Activated CD8-positive, alpha-beta T cell treated with anti-CD3 and anti-CD28 coated beads for 36 hours (primary cell): ENCODE results near the gene BOC. TPM values are rescaled to one million over a fixed set of nuclear protein-coding genes. Genes with fewer than 3 reads are reported as not detected.

Experiments
- ATAC-seq: fragments of 200-7000 bp; cut with Tn5 transposase; one replicate; pipeline ENCODE4 v1.10.0; 2021; ENCODE audit warnings: mild to moderate bottlenecking, moderate library complexity
- CTCF ChIA-PET: fragments of 350-600 bp; sonication (Branson Sonifier 250); formaldehyde crosslinking; loops from one replicate; lab custom pipeline; 2021; ENCODE audit warnings: antibody characterized with exemption; lab: Charles Lee
- POLR2A ChIA-PET: fragments of 350-600 bp; sonication (Branson Sonifier 250); formaldehyde crosslinking; loops from one replicate; lab custom pipeline; 2021; ENCODE audit warnings: antibody characterized with exemption; lab: Charles Lee
- DNase-seq: peaks from one replicate; pipeline ENCODE4 v3.0.0-alpha.2; 2020
- H3K27ac Mint-ChIP-seq: one replicate; pipeline ENCODE4 v1.8.0; 2021; ENCODE audit warnings: mild to moderate bottlenecking, mixed read lengths
- H3K27me3 Mint-ChIP-seq: one replicate; pipeline ENCODE4 v1.8.0; 2021; ENCODE audit warnings: mixed read lengths
- H3K36me3 Mint-ChIP-seq: one replicate; pipeline ENCODE4 v1.8.0; 2021; ENCODE audit warnings: low read depth, mixed read lengths
- H3K4me1 Mint-ChIP-seq: one replicate; pipeline ENCODE4 v1.8.0; 2021; ENCODE audit warnings: low read depth, mixed read lengths
- H3K4me3 Mint-ChIP-seq: one replicate; pipeline ENCODE4 v1.8.0; 2021; ENCODE audit warnings: mild to moderate bottlenecking, moderate library complexity, mixed read lengths
- H3K9me3 Mint-ChIP-seq: one replicate; pipeline ENCODE4 v1.8.0; 2021; ENCODE audit warnings: mixed read lengths
- intact Hi-C: fragments of 100-400 bp; cut with micrococcal nuclease; formaldehyde crosslinking; loops from one replicate; pipeline ENCODE4 v1.10.0; 2022
- total RNA-seq, 2 experiments: library from RNA; stranded (reverse); gene quantifications; one replicate each; pipeline ENCODE4 v1.2.3, GENCODE V29; 2021
- TF ChIP-seq, protein P1 (sequence below): fragments of 200-600 bp; IDR thresholded peaks from one replicate; pipeline ENCODE4 v1.8.0; 2022; ENCODE audit warnings: antibody characterized with exemption, mild to moderate bottlenecking

BOC gene
- total RNA-seq, 2 experiments from 2014 or later: 0.20 to 0.49 TPM

DNA sequence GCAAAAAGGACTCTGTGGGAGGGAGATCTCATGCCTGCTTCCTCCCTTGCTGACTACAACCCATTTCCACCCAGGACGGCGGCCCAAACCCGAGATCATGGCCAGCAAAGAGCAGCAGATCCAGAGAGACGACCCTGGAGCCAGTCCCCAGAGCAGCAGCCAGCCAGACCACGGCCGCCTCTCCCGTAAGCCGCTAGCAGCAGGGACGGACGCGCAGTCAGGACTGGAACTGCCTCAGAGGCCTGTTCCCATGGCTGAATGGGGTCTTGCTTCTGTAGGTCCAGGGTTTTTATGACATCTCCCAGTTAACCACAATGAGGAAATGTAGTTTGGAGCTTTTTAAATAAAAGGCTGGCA, 67.2 kb downstream of the BOC start:
- peaks cover 1% of the 10 kb centered on the region for H3K27me3 Mint-ChIP-seq
- ATAC-seq (no peak), DNase-seq (no peak)
- H3K4me1 Mint-ChIP-seq: peaks cover 7% of the 10 kb centered on the region
- no peak overlapping the region for H3K27ac Mint-ChIP-seq
- no peak overlapping the region for H3K4me3 Mint-ChIP-seq
- H3K9me3 Mint-ChIP-seq: no peaks in the 10 kb centered on the region
- ChIA-PET CTCF (interaction anchor here (4.1 kb wide), 1 partner anchor 10 kb away, joined by 15 read pairs; no protein-coding TSS in a partner anchor), POLR2A (no interaction called here)
- TF ChIP-seq, protein P1, sequence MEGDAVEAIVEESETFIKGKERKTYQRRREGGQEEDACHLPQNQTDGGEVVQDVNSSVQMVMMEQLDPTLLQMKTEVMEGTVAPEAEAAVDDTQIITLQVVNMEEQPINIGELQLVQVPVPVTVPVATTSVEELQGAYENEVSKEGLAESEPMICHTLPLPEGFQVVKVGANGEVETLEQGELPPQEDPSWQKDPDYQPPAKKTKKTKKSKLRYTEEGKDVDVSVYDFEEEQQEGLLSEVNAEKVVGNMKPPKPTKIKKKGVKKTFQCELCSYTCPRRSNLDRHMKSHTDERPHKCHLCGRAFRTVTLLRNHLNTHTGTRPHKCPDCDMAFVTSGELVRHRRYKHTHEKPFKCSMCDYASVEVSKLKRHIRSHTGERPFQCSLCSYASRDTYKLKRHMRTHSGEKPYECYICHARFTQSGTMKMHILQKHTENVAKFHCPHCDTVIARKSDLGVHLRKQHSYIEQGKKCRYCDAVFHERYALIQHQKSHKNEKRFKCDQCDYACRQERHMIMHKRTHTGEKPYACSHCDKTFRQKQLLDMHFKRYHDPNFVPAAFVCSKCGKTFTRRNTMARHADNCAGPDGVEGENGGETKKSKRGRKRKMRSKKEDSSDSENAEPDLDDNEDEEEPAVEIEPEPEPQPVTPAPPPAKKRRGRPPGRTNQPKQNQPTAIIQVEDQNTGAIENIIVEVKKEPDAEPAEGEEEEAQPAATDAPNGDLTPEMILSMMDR: no peak
- intact Hi-C loops: no loop called here
- no peaks in the 10 kb centered on the region for H3K36me3 Mint-ChIP-seq

- H3K4me3 Mint-ChIP-seq: no peak overlapping the region
- TF ChIP-seq, protein P1: no peak
Observed at GRCh38 chr3:113279686-113280085, 68.3 kb downstream of the BOC start.

DNA sequence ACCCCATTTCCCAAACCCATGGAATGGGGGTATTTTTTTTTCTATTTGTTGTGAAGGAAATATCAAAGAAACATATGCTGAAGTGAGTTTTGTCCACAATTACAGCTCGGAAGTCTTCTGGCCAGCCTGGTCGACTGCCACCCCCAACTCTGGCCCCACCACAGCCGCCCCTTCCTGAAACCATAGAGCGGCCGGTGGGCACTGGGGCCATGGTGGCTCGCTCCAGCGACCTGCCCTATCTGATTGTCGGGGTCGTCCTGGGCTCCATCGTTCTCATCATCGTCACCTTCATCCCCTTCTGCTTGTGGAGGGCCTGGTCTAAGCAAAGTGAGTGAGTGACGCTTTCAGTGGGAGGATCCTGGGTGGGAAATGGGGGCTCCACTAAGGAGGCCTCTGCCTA, 71.9 kb downstream of the BOC start:
- H3K27ac Mint-ChIP-seq: no peak overlapping the region

More at GRCh38 chr3:113279686-113280085, 68.3 kb downstream of the BOC start:
- Mint-ChIP-seq H3K27me3 (peaks cover 1% of the 10 kb centered on the region), H3K4me1 (peaks cover 7% of the 10 kb centered on the region), H3K27ac (no peak overlapping the region), H3K9me3 (no peaks in the 10 kb centered on the region), H3K36me3 (no peaks in the 10 kb centered on the region)
- ChIA-PET POLR2A (no interaction called here), CTCF (interaction anchor here (1.6 to 4.1 kb wide), 2 partner anchors 9 to 229 kb away, joined by 4 to 15 read pairs; no protein-coding TSS in a partner anchor)
- intact Hi-C loops: no loop called here
- no peak for DNase-seq
- ATAC-seq: no peak

GRCh38 chr3:113284453-113285050, 73.2 kb downstream of the BOC start:
- intact Hi-C loops: no loop called here
- H3K4me3 Mint-ChIP-seq: no peak overlapping the region
- H3K27me3 Mint-ChIP-seq: no peaks in the 10 kb centered on the region
- ChIA-PET POLR2A (no interaction called here), CTCF (interaction anchor here (1.6 kb wide), 1 partner anchor 10 kb away, joined by 3 read pairs; no protein-coding TSS in a partner anchor)
- no peaks in the 10 kb centered on the region for H3K9me3 Mint-ChIP-seq
- ATAC-seq (no peak), DNase-seq (no peak)
- TF ChIP-seq, protein P1: no peak
- no peaks in the 10 kb centered on the region for H3K4me1 Mint-ChIP-seq
- no peak overlapping the region for H3K27ac Mint-ChIP-seq
- no peaks in the 10 kb centered on the region for H3K36me3 Mint-ChIP-seq

More for the DNA sequence above, 71.9 kb downstream of the BOC start:
- TF ChIP-seq, protein P1: no peak
- Mint-ChIP-seq H3K36me3 (no peaks in the 10 kb centered on the region), H3K27me3 (no peaks in the 10 kb centered on the region), H3K9me3 (no peaks in the 10 kb centered on the region), H3K4me3 (no peak overlapping the region), H3K4me1 (no peaks in the 10 kb centered on the region)
- DNase-seq (no peak), ATAC-seq (no peak)
- ChIA-PET POLR2A (no interaction called here), CTCF (no interaction called here)
- intact Hi-C loops: no loop called here

- H3K9me3 Mint-ChIP-seq: no peaks in the 10 kb centered on the region
- H3K27me3 Mint-ChIP-seq: no peaks in the 10 kb centered on the region
- CTCF ChIA-PET: interaction anchor here (1.2 to 1.6 kb wide), 2 partner anchors 10 to 234 kb away, joined by 3 to 4 read pairs; no protein-coding TSS in a partner anchor
- POLR2A ChIA-PET: no interaction called here
- DNase-seq (no peak), ATAC-seq (no peak)
- H3K27ac Mint-ChIP-seq: no peak overlapping the region
- TF ChIP-seq, protein P1: no peak
- intact Hi-C loops: no loop called here
- H3K4me1 Mint-ChIP-seq: no peaks in the 10 kb centered on the region
- no peaks in the 10 kb centered on the region for H3K36me3 Mint-ChIP-seq
- H3K4me3 Mint-ChIP-seq: no peak overlapping the region
Observed at GRCh38 chr3:113285226-113285625, 73.9 kb downstream of the BOC start.
